Dermis lymphatic vessel endothelial cell (primary cell): Measurements from ENCODE around the gene XCL1. TPM values are rescaled to one million over a fixed set of nuclear protein-coding genes. Genes with fewer than 3 reads are reported as not detected.

Experiments used
- total RNA-seq: library from RNA; depleted of rRNA; stranded (reverse); fragments of >200 nt; gene quantifications from 2 replicates; pipeline ENCODE4 v1.2.1, GENCODE V29; 2014

Gene XCL1, protein sequence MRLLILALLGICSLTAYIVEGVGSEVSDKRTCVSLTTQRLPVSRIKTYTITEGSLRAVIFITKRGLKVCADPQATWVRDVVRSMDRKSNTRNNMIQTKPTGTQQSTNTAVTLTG
- total RNA-seq: not detected in 2 replicates

GRCh38 chr1:168576245-168576688 is at the start of gene XCL1:
TSS of gene XCL1 (plus strand) at chr1:168576605. CDS start at chr1:168576638, 33 bp downstream.

DNA sequence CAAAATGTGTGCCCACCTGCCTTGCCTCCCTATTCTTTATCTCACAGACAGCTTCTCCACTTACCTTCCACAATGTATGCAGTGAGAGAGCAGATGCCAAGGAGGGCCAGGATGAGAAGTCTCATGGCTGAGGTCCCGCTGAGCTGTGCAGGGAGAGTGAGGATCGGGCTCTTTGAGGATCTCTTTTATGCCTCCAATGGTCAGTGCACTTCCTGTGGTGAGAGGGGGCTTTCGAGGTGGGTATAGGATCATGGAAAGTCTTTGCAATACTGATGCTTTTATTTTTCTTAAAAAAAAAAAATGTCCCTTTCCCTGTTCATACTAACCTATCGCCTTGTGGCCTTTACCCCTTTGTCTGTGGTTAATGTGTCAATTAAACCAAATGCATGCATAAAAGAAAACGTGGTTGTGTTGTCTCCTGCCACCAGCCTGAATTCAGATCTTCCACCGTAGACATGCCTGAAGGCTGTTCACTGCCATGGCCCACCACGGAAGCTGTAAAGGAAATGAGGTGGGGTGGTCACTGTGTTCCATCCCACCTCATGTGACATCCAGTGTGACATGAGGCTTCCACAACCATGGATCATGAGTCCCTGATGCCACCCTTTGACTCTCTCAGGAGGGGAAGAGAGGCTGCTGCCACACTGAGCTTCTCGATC is 32.4 kb upstream of the XCL1 start, which contains the start of gene XCL2:
XCL2 (minus strand) TSS at position 158 of the 659 bp plus-strand sequence; CDS start at position 125, 33 bp downstream.

Other genes starting within 250 kb of the XCL1 start
- not detected in 2 replicates for gene XCL2, start 32.6 kb upstream of the XCL1 start, total RNA-seq
- not detected in 2 replicates for gene DPT, start 152.6 kb downstream of the XCL1 start, total RNA-seq